HepG2 (cell line): ENCODE measurements around the gene ILDR2. TPM values are rescaled to one million over a fixed set of nuclear protein-coding genes. Genes with fewer than 3 reads are reported as not detected.
A peak's percentile ranks its signal among the peaks of the same experiment; 100 is the strongest.

ENCODE experiments used
- FOXO4 ChIP-seq: sonication (generic); formaldehyde crosslinking; conservative IDR thresholded peaks from 2 replicates; pipeline ENCODE4 v1.8.1; 2023; ENCODE audit warnings: missing genetic modification reagents
- FOXP4 ChIP-seq: sonication (generic); formaldehyde crosslinking; IDR thresholded peaks from 2 replicates; pipeline ENCODE4 v1.4.0; 2020; ENCODE audit warnings: missing genetic modification reagents
- HCFC1 ChIP-seq: fragments of 150-350 bp; IDR thresholded peaks from 2 replicates; pipeline ENCODE4 v1.6.1; 2014; ENCODE audit warnings: low read depth, low read length
- PAXIP1 ChIP-seq: sonication (generic); formaldehyde crosslinking; conservative IDR thresholded peaks from 2 replicates; pipeline ENCODE4 v1.4.0; 2020; ENCODE audit warnings: mild to moderate bottlenecking, missing genetic modification reagents, moderate library complexity
- RXRB ChIP-seq: IDR thresholded peaks from 2 replicates; pipeline ENCODE4 v1.6.1; 2016; ENCODE audit warnings: borderline replicate concordance, missing genetic modification reagents, missing compliant biosample characterization
- SMYD3 ChIP-seq: sonication (generic); formaldehyde crosslinking; IDR thresholded peaks from 2 replicates; pipeline ENCODE4 v1.8.1; 2023; ENCODE audit warnings: mild to moderate bottlenecking, missing genetic modification reagents
- TAF1 ChIP-seq: sonication (generic); formaldehyde crosslinking; IDR thresholded peaks from 2 replicates; pipeline ENCODE4 v1.4.0; 2020; ENCODE audit warnings: missing genetic modification reagents
- TERF1 ChIP-seq: sonication (generic); formaldehyde crosslinking; IDR thresholded peaks from 2 replicates; pipeline ENCODE4 v1.8.0; 2022; ENCODE audit warnings: mild to moderate bottlenecking, missing genetic modification reagents, moderate library complexity
- ZHX2 ChIP-seq, 2 experiments: sonication (generic) in 1 of 2; formaldehyde crosslinking in 1 of 2; IDR thresholded peaks; 2 replicates each; pipeline versions ENCODE4 v1.6.1 to v1.9.0; 2014 to 2022; ENCODE audit warnings: antibody characterized with exemption in 1 of 2, borderline replicate concordance in 1 of 2, inconsistent platforms in 1 of 2, low read depth in 1 of 2, missing genetic modification reagents in 1 of 2
- ZNF773 ChIP-seq: sonication (generic); formaldehyde crosslinking; IDR thresholded peaks from 2 replicates; pipeline ENCODE4 v1.4.0; 2020; ENCODE audit warnings: missing genetic modification reagents, borderline replicate concordance
- ZZZ3 ChIP-seq: sonication (generic); formaldehyde crosslinking; IDR thresholded peaks from 2 replicates; pipeline ENCODE4 v1.4.0; 2020; ENCODE audit warnings: missing genetic modification reagents, mild to moderate bottlenecking, borderline replicate concordance
- polyA plus RNA-seq, 8 experiments: library from polyadenylated mRNA; depleted of rRNA in 3 of 8; stranded (reverse) in 7 of 8; unstranded in 1 of 8; fragments of >200 nt; fragmentation: Illumina TruSeq in 4 of 8; extraction: Trizol in 4 of 8; gene quantifications; 2 replicates each; pipeline versions ENCODE4 v1.2.1 to v1.2.3, GENCODE V29; 2011 to 2016; ENCODE audit warnings: low read depth in 4 of 8, missing spikeins in 1 of 8, mixed read lengths in 1 of 8; ENCODE audit not compliant: insufficient read depth in 1 of 8
- total RNA-seq, 5 experiments: library from RNA; depleted of rRNA; stranded (reverse); fragments of >200 nt; fragmentation: Illumina TruSeq; extraction: Trizol; gene quantifications; 2 replicates each; pipeline ENCODE4 v1.2.3, GENCODE V29; 2016; ENCODE audit warnings: low read depth in 1 of 5

The ILDR2 gene
- total and polyA plus RNA-seq, 2 of the 13 experiments (the other 11 are each of a cell fraction or from before 2014, with no cell fraction given): 0.04 TPM; not detected in 1

GRCh38 chr1:166875734-166876539 lies 99.4 kb downstream of the ILDR2 start, which contains the start of gene TADA1 (continued):
- TF ChIP-seq ZHX2 (IDR thresholded peaks at IDR 0.05; ENCODE audit: low read depth): peak; percentile 75; the same call in 1 of the 2 replicates
- peak; percentile 83; the same call in 1 of the 2 replicates for TF ChIP-seq ZHX2 (CRISPR knock-in tag; IDR thresholded peaks at IDR 0.05; ENCODE audit: borderline replicate concordance)
- peak; percentile 94 for TF ChIP-seq TAF1 (CRISPR knock-in tag)
- TF ChIP-seq TERF1 (CRISPR knock-in tag): no peak
- TF ChIP-seq SMYD3 (CRISPR knock-in tag): no peak
- TF ChIP-seq RXRB (CRISPR knock-in tag): peak; percentile 51
- 0 out of 2 replicates have a peak, but pooled peaks have one; percentile 1 for TF ChIP-seq HCFC1
- no peak for TF ChIP-seq FOXO4 (CRISPR knock-in tag)
- peak; percentile 55; the same call in 1 of the 2 replicates for TF ChIP-seq ZNF773 (CRISPR knock-in tag)
- TF ChIP-seq FOXP4: peak; percentile 46; the same call in 1 of the 2 replicates
- no peak; the same call in 1 of the 2 replicates for TF ChIP-seq ZZZ3 (CRISPR knock-in tag)
- TF ChIP-seq PAXIP1 (CRISPR knock-in tag): peak; percentile 56
